ENCODE results near the gene DSCAM. TPM values are rescaled to one million over a fixed set of nuclear protein-coding genes. Genes with fewer than 3 reads are reported as not detected.
"Not testable (repeated sequence)": the region's sequence is repeated elsewhere in the genome, so short reads cannot be mapped to it uniquely, and the experiment has no call there.

The DSCAM gene
- total RNA-seq, 1 donor from 2014 or later, result not detected

- no peak for DNase-seq
- Histone ChIP-seq H3K27ac (replicated peaks) (no peak overlapping the region), H3K27me3 (ENCODE audit: low read depth) (no peaks in the 10 kb centered on the region), H3K4me1 (peaks cover 15% of the 10 kb centered on the region), H3K36me3 (no peaks in the 10 kb centered on the region), H3K9me3 (replicated peaks) (peaks cover 14% of the 10 kb centered on the region), H3K4me3 (no peak overlapping the region)
- TF ChIP-seq CTCF (IDR thresholded peaks at IDR 0.05; ENCODE audit: borderline replicate concordance), result no peak
- intact Hi-C loops (cut with micrococcal nuclease), result no loop called here
Measured at GRCh38 chr21:40276001-40276400, 571.0 kb downstream of the DSCAM start.

DNA sequence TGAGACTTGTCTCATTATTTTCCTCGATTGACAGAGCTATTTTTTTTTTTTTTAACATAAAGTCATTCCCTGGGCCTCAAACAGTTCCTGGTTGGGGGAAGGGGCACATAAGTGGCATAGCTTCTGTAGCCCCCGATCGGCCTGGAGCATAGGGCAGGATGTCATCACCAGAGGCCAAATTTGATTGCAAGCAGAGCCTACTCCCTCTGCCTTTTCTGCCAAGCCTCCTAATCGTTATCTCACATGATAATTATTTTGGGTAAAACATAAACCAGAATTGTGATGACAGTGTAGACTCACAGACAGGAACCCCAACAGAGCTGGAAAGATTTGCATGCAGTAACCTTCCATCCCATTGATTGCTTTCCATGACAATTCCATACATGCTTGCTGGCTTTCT is 574.9 kb downstream of the DSCAM start:
- intact Hi-C loops (cut with micrococcal nuclease), result no loop called here
- H3K4me3 ChIP-seq, result no peak overlapping the region
- no peaks in the 10 kb centered on the region for H3K27me3 ChIP-seq (ENCODE audit: low read depth)
- no peak overlapping the region for H3K27ac ChIP-seq (replicated peaks)
- H3K36me3 ChIP-seq, result no peaks in the 10 kb centered on the region
- no peak for TF ChIP-seq CTCF (IDR thresholded peaks at IDR 0.05; ENCODE audit: borderline replicate concordance)
- peaks cover 18% of the 10 kb centered on the region for H3K4me1 ChIP-seq
- DNase-seq, result no peak
- H3K9me3 ChIP-seq (replicated peaks), result no peaks in the 10 kb centered on the region

- Histone ChIP-seq H3K4me3 (no peak overlapping the region), H3K4me1 (peaks cover 18% of the 10 kb centered on the region), H3K9me3 (replicated peaks) (no peaks in the 10 kb centered on the region), H3K36me3 (no peaks in the 10 kb centered on the region), H3K27ac (replicated peaks) (no peak overlapping the region), H3K27me3 (ENCODE audit: low read depth) (no peaks in the 10 kb centered on the region)
- TF ChIP-seq CTCF (IDR thresholded peaks at IDR 0.05; ENCODE audit: borderline replicate concordance), result no peak
- no peak for DNase-seq
- intact Hi-C loops (cut with micrococcal nuclease), result no loop called here
Measured at GRCh38 chr21:40271164-40271563, 575.8 kb downstream of the DSCAM start.

- no peak for TF ChIP-seq CTCF (IDR thresholded peaks at IDR 0.05; ENCODE audit: borderline replicate concordance)
- H3K27me3 ChIP-seq (ENCODE audit: low read depth), result no peaks in the 10 kb centered on the region
- no peak overlapping the region for H3K27ac ChIP-seq (replicated peaks)
- intact Hi-C loops (cut with micrococcal nuclease), result no loop called here
- peaks cover 18% of the 10 kb centered on the region for H3K4me1 ChIP-seq
- H3K4me3 ChIP-seq, result no peak overlapping the region
- no peaks in the 10 kb centered on the region for H3K36me3 ChIP-seq
- DNase-seq, result no peak
- H3K9me3 ChIP-seq (replicated peaks), result no peaks in the 10 kb centered on the region
Measured at GRCh38 chr21:40270047-40270446, 576.9 kb downstream of the DSCAM start.

GRCh38 chr21:40269239-40269638 is 577.7 kb downstream of the DSCAM start:
- no peaks in the 10 kb centered on the region for H3K27me3 ChIP-seq (ENCODE audit: low read depth)
- no peak overlapping the region for H3K4me3 ChIP-seq
- intact Hi-C loops (cut with micrococcal nuclease), result no loop called here
- TF ChIP-seq CTCF (IDR thresholded peaks at IDR 0.05; ENCODE audit: borderline replicate concordance), result no peak
- H3K9me3 ChIP-seq (replicated peaks), result no peaks in the 10 kb centered on the region
- H3K36me3 ChIP-seq, result no peaks in the 10 kb centered on the region
- H3K4me1 ChIP-seq, result peaks cover 18% of the 10 kb centered on the region
- DNase-seq, result no peak
- H3K27ac ChIP-seq (replicated peaks), result no peak overlapping the region

- DNase-seq; H3K27ac ChIP-seq (replicated peaks); H3K4me3 ChIP-seq; H3K4me1 ChIP-seq; intact Hi-C loops (cut with micrococcal nuclease); H3K27me3 ChIP-seq (ENCODE audit: low read depth); H3K36me3 ChIP-seq; H3K9me3 ChIP-seq (replicated peaks): not testable (repeated sequence)
Measured at GRCh38 chr21:40258456-40258855, 588.5 kb downstream of the DSCAM start.

All from left ventricle myocardium inferior (tissue), 1 donor.